IMR-90 (cell line): ENCODE measurements around the gene AK3. TPM values are rescaled to one million over a fixed set of nuclear protein-coding genes. Genes with fewer than 3 reads are reported as not detected.

Experiments used
- BHLHE40 ChIP-seq: fragments of 150-350 bp; IDR thresholded peaks from 2 replicates; pipeline ENCODE4 v1.6.1; 2016; ENCODE audit warnings: mild to moderate bottlenecking, low read depth, low read length
- CTCF ChIP-seq: conservative IDR thresholded peaks from 2 replicates; pipeline ENCODE4 v1.5.1; 2012; ENCODE audit warnings: mild to moderate bottlenecking, low read depth, low read length, improper control_type of control experiment
- FOS ChIP-seq: fragments of 150-350 bp; IDR thresholded peaks from 2 replicates; pipeline ENCODE4 v1.6.1; 2016; ENCODE audit warnings: low read depth, low read length
- NFE2L2 ChIP-seq: fragments of 150-350 bp; IDR thresholded peaks from 2 replicates; pipeline ENCODE4 v1.6.1; 2016; ENCODE audit warnings: low read depth, mild to moderate bottlenecking, low read length
- RFX5 ChIP-seq: IDR thresholded peaks from 2 replicates; pipeline ENCODE4 v1.8.0; 2012; ENCODE audit warnings: low read depth, mild to moderate bottlenecking, low read length, moderate library complexity
- polyA plus RNA-seq, 3 experiments: library from polyadenylated mRNA; depleted of rRNA; stranded (reverse); fragments of >200 nt; gene quantifications; 2 replicates each; pipeline ENCODE4 v1.2.3, GENCODE V29; 2012; ENCODE audit warnings: low replicate concordance in 1 of 3
- total RNA-seq: library from RNA; depleted of rRNA; stranded (reverse); fragments of >200 nt; gene quantifications from 2 replicates; pipeline ENCODE4 v1.2.3, GENCODE V29; 2012

AK3 gene
- total and polyA plus RNA-seq, 2 of the 4 experiments (the other 2 are of a cell fraction), result 24.7 to 26.2 TPM

GRCh38 chr9:4740638-4741364 is at the start of gene AK3 (continued):
- TF ChIP-seq CTCF (peak; percentile 46), FOS (no peak), BHLHE40 (no peak), RFX5 (no peak), NFE2L2 (no peak)
